Measurements from ENCODE around the gene TRAPPC5. TPM values are rescaled to one million over a fixed set of nuclear protein-coding genes. Genes with fewer than 3 reads are reported as not detected.

Gene TRAPPC5
- total RNA-seq, 1 experiment from 2014 or later, result 124 TPM

DNA sequence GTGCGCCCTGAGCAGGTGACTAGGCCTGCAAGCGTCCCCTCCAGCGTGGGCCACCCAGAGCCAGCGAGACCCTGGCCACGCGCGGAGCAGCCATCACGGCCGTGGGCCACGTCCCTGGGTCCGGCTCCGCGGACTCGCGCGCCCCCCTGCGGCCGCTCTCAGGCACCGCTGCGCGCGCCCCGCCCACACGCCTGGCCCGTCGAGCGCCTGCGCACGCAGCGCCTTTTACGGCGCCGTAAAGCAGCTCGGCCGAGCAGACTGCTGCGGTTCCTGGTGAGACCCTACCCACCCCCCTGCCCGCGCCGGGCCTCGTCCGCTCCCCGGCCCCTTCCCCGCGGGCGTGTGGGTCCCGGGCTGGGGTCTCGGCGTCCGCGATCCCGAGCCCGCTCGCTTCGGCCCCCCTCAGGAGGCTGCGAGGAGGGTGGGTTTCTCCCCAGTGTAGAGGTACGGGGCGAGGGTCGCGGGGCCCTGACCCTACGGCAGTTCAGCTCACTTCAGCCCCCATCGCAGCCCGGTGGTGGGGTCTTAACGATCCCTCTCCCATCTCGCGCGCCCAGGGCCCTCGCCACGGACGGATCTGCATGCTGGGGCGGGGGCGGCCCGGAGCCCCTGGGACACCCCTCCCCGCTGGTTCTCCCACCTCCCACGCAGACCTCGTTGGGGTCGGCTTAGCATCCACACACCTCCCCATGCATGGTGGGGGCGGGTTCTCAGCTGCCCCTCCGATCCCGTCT, at the start of gene TRAPPC5 (continued):
- no peak for TF ChIP-seq ZNF138 (CRISPR knock-in tag; conservative IDR thresholded peaks at IDR 0.05)
- TF ChIP-seq TEAD4 (CRISPR knock-in tag; IDR thresholded peaks at IDR 0.05), result no peak
- TF ChIP-seq TCF7 (CRISPR knock-in tag; IDR thresholded peaks at IDR 0.05; ENCODE audit: low read depth), result no peak
- TF ChIP-seq, protein P1, sequence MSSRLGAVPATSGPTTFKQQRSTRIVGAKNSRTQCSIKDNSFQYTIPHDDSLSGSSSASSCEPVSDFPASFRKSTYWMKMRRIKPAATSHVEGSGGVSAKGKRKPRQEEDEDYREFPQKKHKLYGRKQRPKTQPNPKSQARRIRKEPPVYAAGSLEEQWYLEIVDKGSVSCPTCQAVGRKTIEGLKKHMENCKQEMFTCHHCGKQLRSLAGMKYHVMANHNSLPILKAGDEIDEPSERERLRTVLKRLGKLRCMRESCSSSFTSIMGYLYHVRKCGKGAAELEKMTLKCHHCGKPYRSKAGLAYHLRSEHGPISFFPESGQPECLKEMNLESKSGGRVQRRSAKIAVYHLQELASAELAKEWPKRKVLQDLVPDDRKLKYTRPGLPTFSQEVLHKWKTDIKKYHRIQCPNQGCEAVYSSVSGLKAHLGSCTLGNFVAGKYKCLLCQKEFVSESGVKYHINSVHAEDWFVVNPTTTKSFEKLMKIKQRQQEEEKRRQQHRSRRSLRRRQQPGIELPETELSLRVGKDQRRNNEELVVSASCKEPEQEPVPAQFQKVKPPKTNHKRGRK (CRISPR knock-in tag; IDR thresholded peaks at IDR 0.05; ENCODE audit: borderline replicate concordance), result no peak
- TF ChIP-seq, protein P2, sequence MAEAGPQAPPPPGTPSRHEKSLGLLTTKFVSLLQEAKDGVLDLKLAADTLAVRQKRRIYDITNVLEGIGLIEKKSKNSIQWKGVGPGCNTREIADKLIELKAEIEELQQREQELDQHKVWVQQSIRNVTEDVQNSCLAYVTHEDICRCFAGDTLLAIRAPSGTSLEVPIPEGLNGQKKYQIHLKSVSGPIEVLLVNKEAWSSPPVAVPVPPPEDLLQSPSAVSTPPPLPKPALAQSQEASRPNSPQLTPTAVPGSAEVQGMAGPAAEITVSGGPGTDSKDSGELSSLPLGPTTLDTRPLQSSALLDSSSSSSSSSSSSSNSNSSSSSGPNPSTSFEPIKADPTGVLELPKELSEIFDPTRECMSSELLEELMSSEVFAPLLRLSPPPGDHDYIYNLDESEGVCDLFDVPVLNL (CRISPR knock-in tag; IDR thresholded peaks at IDR 0.05; ENCODE audit: borderline replicate concordance, low read depth), result no peak
- TF ChIP-seq, protein P3, sequence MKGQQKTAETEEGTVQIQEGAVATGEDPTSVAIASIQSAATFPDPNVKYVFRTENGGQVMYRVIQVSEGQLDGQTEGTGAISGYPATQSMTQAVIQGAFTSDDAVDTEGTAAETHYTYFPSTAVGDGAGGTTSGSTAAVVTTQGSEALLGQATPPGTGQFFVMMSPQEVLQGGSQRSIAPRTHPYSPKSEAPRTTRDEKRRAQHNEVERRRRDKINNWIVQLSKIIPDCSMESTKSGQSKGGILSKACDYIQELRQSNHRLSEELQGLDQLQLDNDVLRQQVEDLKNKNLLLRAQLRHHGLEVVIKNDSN (CRISPR knock-in tag; IDR thresholded peaks at IDR 0.05), result 0 out of 2 replicates have a peak, but pooled peaks have one; percentile 15
- TF ChIP-seq SMAD4 (CRISPR knock-in tag; IDR thresholded peaks at IDR 0.05), result no peak
- TF ChIP-seq MYBL2 (CRISPR knock-in tag; IDR thresholded peaks at IDR 0.05), result no peak
- TF ChIP-seq NR2C2 (CRISPR knock-in tag; IDR thresholded peaks at IDR 0.05), result no peak
- peak; percentile 51 for TF ChIP-seq GABPB1 (CRISPR knock-in tag; IDR thresholded peaks at IDR 0.05)
- no peak for TF ChIP-seq NFE2L1 (CRISPR knock-in tag; IDR thresholded peaks at IDR 0.05)
- TF ChIP-seq, protein P4, sequence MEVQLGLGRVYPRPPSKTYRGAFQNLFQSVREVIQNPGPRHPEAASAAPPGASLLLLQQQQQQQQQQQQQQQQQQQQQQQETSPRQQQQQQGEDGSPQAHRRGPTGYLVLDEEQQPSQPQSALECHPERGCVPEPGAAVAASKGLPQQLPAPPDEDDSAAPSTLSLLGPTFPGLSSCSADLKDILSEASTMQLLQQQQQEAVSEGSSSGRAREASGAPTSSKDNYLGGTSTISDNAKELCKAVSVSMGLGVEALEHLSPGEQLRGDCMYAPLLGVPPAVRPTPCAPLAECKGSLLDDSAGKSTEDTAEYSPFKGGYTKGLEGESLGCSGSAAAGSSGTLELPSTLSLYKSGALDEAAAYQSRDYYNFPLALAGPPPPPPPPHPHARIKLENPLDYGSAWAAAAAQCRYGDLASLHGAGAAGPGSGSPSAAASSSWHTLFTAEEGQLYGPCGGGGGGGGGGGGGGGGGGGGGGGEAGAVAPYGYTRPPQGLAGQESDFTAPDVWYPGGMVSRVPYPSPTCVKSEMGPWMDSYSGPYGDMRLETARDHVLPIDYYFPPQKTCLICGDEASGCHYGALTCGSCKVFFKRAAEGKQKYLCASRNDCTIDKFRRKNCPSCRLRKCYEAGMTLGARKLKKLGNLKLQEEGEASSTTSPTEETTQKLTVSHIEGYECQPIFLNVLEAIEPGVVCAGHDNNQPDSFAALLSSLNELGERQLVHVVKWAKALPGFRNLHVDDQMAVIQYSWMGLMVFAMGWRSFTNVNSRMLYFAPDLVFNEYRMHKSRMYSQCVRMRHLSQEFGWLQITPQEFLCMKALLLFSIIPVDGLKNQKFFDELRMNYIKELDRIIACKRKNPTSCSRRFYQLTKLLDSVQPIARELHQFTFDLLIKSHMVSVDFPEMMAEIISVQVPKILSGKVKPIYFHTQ (CRISPR knock-in tag; IDR thresholded peaks at IDR 0.05), result no peak
- no peak; the same call in 1 of the 2 replicates for TF ChIP-seq FOXP1 (CRISPR knock-in tag; IDR thresholded peaks at IDR 0.05; ENCODE audit: borderline replicate concordance)
- TF ChIP-seq, protein P5, sequence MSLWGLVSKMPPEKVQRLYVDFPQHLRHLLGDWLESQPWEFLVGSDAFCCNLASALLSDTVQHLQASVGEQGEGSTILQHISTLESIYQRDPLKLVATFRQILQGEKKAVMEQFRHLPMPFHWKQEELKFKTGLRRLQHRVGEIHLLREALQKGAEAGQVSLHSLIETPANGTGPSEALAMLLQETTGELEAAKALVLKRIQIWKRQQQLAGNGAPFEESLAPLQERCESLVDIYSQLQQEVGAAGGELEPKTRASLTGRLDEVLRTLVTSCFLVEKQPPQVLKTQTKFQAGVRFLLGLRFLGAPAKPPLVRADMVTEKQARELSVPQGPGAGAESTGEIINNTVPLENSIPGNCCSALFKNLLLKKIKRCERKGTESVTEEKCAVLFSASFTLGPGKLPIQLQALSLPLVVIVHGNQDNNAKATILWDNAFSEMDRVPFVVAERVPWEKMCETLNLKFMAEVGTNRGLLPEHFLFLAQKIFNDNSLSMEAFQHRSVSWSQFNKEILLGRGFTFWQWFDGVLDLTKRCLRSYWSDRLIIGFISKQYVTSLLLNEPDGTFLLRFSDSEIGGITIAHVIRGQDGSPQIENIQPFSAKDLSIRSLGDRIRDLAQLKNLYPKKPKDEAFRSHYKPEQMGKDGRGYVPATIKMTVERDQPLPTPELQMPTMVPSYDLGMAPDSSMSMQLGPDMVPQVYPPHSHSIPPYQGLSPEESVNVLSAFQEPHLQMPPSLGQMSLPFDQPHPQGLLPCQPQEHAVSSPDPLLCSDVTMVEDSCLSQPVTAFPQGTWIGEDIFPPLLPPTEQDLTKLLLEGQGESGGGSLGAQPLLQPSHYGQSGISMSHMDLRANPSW (CRISPR knock-in tag; conservative IDR thresholded peaks at IDR 0.05; ENCODE audit: low read depth), result no peak
- TF ChIP-seq, protein P6, sequence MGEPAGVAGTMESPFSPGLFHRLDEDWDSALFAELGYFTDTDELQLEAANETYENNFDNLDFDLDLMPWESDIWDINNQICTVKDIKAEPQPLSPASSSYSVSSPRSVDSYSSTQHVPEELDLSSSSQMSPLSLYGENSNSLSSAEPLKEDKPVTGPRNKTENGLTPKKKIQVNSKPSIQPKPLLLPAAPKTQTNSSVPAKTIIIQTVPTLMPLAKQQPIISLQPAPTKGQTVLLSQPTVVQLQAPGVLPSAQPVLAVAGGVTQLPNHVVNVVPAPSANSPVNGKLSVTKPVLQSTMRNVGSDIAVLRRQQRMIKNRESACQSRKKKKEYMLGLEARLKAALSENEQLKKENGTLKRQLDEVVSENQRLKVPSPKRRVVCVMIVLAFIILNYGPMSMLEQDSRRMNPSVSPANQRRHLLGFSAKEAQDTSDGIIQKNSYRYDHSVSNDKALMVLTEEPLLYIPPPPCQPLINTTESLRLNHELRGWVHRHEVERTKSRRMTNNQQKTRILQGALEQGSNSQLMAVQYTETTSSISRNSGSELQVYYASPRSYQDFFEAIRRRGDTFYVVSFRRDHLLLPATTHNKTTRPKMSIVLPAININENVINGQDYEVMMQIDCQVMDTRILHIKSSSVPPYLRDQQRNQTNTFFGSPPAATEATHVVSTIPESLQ (CRISPR knock-in tag; IDR thresholded peaks at IDR 0.05), result no peak
- TF ChIP-seq, protein P7, sequence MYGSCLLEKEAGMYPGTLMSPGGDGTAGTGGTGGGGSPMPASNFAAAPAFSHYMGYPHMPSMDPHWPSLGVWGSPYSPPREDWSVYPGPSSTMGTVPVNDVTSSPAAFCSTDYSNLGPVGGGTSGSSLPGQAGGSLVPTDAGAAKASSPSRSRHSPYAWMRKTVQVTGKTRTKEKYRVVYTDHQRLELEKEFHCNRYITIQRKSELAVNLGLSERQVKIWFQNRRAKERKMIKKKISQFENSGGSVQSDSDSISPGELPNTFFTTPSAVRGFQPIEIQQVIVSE (CRISPR knock-in tag; IDR thresholded peaks at IDR 0.05; ENCODE audit: borderline replicate concordance), result no peak
- TF ChIP-seq CREB1 (CRISPR knock-in tag; IDR thresholded peaks at IDR 0.05), result no peak
- TF ChIP-seq NFATC4 (CRISPR knock-in tag; IDR thresholded peaks at IDR 0.05), result no peak
- TF ChIP-seq FOXJ3 (CRISPR knock-in tag; IDR thresholded peaks at IDR 0.05; ENCODE audit: borderline replicate concordance), result no peak
- TF ChIP-seq EMX1 (CRISPR knock-in tag; IDR thresholded peaks at IDR 0.05), result no peak
- no peak for TF ChIP-seq ZBTB21 (CRISPR knock-in tag; IDR thresholded peaks at IDR 0.05; ENCODE audit: borderline replicate concordance)
- TF ChIP-seq SOX15 (CRISPR knock-in tag; IDR thresholded peaks at IDR 0.05), result no peak
- no peak for TF ChIP-seq ELF4 (CRISPR knock-in tag; IDR thresholded peaks at IDR 0.05; ENCODE audit: low read depth)
- 0 out of 2 replicates have a peak, but pooled peaks have one; percentile 31 for TF ChIP-seq CREM (CRISPR knock-in tag; IDR thresholded peaks at IDR 0.05)
- TF ChIP-seq, protein P8, sequence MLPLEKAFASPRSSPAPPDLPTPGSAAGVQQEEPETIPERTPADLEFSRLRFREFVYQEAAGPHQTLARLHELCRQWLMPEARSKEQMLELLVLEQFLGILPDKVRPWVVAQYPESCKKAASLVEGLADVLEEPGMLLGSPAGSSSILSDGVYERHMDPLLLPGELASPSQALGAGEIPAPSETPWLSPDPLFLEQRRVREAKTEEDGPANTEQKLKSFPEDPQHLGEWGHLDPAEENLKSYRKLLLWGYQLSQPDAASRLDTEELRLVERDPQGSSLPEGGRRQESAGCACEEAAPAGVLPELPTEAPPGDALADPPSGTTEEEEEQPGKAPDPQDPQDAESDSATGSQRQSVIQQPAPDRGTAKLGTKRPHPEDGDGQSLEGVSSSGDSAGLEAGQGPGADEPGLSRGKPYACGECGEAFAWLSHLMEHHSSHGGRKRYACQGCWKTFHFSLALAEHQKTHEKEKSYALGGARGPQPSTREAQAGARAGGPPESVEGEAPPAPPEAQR (CRISPR knock-in tag; IDR thresholded peaks at IDR 0.05), result no peak
